Measurements from ENCODE around the gene SCAF4. TPM values are rescaled to one million over a fixed set of nuclear protein-coding genes. Genes with fewer than 3 reads are reported as not detected.
"Not testable (repeated sequence)": the region's sequence is repeated elsewhere in the genome, so short reads cannot be mapped to it uniquely, and the experiment has no call there.

The SCAF4 gene
- total RNA-seq, 6 experiments from 2014 or later: 10.1 to 18.5 (median 13.7) TPM

- no peak for TF ChIP-seq POLR2A (IDR thresholded peaks at IDR 0.05)
- TF ChIP-seq CTCF (IDR thresholded peaks at IDR 0.05): no peak
- Histone ChIP-seq H3K4me1 (peaks cover 0 to 22% (median 2%) of the 10 kb centered on the region in 4 donors), H3K36me3 (peaks cover 5 to 63% (median 29%) of the 10 kb centered on the region in 4 donors), H3K4me3 (no peak overlapping the region), H3K9me3 (no peaks in the 10 kb centered on the region), H3K27ac (no peak overlapping the region), H3K27me3 (no peaks in the 10 kb centered on the region)
- DNase-seq (no peak), ATAC-seq (no peak)
- intact Hi-C loops (cut with DNase I): loop anchor here in 1 of 2 donors (10.0 kb wide), 1 partner anchor 56 kb away; no protein-coding TSS in a partner anchor
- WGBS (ENCODE audit: insufficient coverage, low coverage, low lambda C conversion rate, missing lambda C conversion rate): 63% methylated on average over 2 of the region's 2 CpGs
Measured at GRCh38 chr21:31668651-31669491, 63.0 kb downstream of the SCAF4 start.

- Histone ChIP-seq H3K27me3 (no peaks in the 10 kb centered on the region), H3K4me3 (no peak overlapping the region), H3K9me3 (no peaks in the 10 kb centered on the region), H3K27ac (no peak overlapping the region), H3K36me3 (peaks cover 5 to 69% (median 31%) of the 10 kb centered on the region in 4 donors), H3K4me1 (peaks cover 0 to 32% (median 7%) of the 10 kb centered on the region in 4 donors)
- DNase-seq (no peak), ATAC-seq (no peak)
- TF ChIP-seq CTCF (IDR thresholded peaks at IDR 0.05) (no peak), POLR2A (IDR thresholded peaks at IDR 0.05) (no peak)
- intact Hi-C loops (cut with DNase I): loop anchor here in 1 of 2 donors (10.0 kb wide), 1 partner anchor 57 kb away; no protein-coding TSS in a partner anchor
Measured at GRCh38 chr21:31667639-31668038, 64.3 kb downstream of the SCAF4 start.

GRCh38 chr21:31667132-31667531, 64.8 kb downstream of the SCAF4 start:
- peaks cover 5 to 69% (median 31%) of the 10 kb centered on the region in 4 donors for H3K36me3 ChIP-seq
- WGBS (ENCODE audit: insufficient coverage, low coverage, low lambda C conversion rate, missing lambda C conversion rate): 73% methylated on average over 5 of the region's 5 CpGs
- H3K4me1 ChIP-seq: peaks cover 0 to 32% (median 7%) of the 10 kb centered on the region in 4 donors
- H3K9me3 ChIP-seq: no peaks in the 10 kb centered on the region
- H3K27ac ChIP-seq: no peak overlapping the region
- ATAC-seq (no peak), DNase-seq (no peak)
- TF ChIP-seq CTCF (IDR thresholded peaks at IDR 0.05) (no peak), POLR2A (IDR thresholded peaks at IDR 0.05) (no peak)
- no peaks in the 10 kb centered on the region for H3K27me3 ChIP-seq
- intact Hi-C loops (cut with DNase I): loop anchor here in 1 of 2 donors (10.0 kb wide), 1 partner anchor 58 kb away; no protein-coding TSS in a partner anchor
- H3K4me3 ChIP-seq: no peak overlapping the region

- ATAC-seq (no peak), DNase-seq (no peak)
- TF ChIP-seq CTCF (IDR thresholded peaks at IDR 0.05) (no peak), POLR2A (IDR thresholded peaks at IDR 0.05) (no peak)
- Histone ChIP-seq H3K36me3 (peaks cover 5 to 69% (median 30%) of the 10 kb centered on the region in 4 donors), H3K4me1 (peaks cover 0 to 32% (median 7%) of the 10 kb centered on the region in 4 donors), H3K4me3 (no peak overlapping the region), H3K27ac (no peak overlapping the region), H3K9me3 (no peaks in the 10 kb centered on the region), H3K27me3 (no peaks in the 10 kb centered on the region)
- WGBS (ENCODE audit: insufficient coverage, low coverage, low lambda C conversion rate, missing lambda C conversion rate): 37% methylated on average over 5 of the region's 5 CpGs
- intact Hi-C loops (cut with DNase I): loop anchor here in 1 of 2 donors (10.0 kb wide), 1 partner anchor 58 kb away; no protein-coding TSS in a partner anchor
Measured at GRCh38 chr21:31666445-31667010, 65.4 kb downstream of the SCAF4 start.

GRCh38 chr21:31665869-31666268, 66.0 kb downstream of the SCAF4 start:
- not testable (repeated sequence) for H3K27me3 ChIP-seq, H3K27ac ChIP-seq, H3K9me3 ChIP-seq, H3K4me3 ChIP-seq, DNase-seq, ATAC-seq
- WGBS (ENCODE audit: insufficient coverage, low coverage, low lambda C conversion rate, missing lambda C conversion rate): 77% methylated on average over 4 of the region's 4 CpGs
- Histone ChIP-seq H3K36me3 (peaks cover 4 to 69% (median 29%) of the 10 kb centered on the region in 4 donors), H3K4me1 (peaks cover 0 to 32% (median 7%) of the 10 kb centered on the region in 4 donors)
- intact Hi-C loops (cut with DNase I): loop anchor here in 1 of 2 donors (10.0 kb wide), 1 partner anchor 59 kb away; no protein-coding TSS in a partner anchor

Measured in right lobe of liver (tissue), 6 donors.